Measurements from ENCODE around the gene DCAF12.
A peak's percentile ranks its signal among the peaks of the same experiment; 100 is the strongest.
"Not testable (repeated sequence)": the region's sequence is repeated elsewhere in the genome, so short reads cannot be mapped to it uniquely, and the experiment has no call there.

Gene DCAF12

DNA sequence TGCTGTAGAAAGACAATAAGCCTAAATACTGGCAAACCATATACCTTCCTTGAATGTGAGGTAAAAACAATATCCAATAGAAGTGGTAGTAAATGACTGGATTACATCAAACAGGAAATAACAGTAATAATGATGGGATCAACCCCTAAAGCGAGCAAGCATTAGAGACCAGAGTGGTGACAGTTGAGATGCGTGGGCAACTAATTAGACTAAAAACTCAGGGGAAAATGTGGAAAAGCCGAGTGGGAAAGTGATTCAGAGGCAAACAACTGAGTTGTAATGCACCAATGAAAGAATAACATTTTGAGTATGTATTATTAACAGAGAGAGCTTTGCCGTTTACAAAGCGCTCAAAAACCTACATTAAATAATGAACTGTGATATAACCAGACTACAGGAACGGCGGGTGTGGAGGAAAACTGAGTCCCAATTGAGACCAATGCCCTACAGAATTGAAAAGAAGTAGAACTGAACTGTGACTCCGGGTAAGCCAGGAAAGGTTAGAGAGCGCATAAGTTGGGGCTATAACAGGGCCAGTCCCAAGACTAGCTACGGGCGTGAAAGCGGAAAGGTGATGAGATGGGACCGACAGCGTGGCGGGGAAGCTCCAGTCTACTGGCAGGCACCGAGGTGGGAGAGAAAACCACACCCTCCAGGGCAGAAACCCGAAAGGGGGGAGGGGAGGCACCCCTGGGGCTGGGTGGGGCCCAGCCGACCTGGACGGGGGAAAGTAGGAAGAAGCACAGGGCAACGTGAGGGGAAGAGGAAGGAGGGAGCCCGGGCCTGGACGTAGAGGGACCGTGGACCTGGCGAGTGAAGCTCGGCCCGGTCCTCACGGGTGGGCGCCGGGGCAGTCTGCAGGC is 78.4 kb downstream of the DCAF12 start:
- TF ChIP-seq POLR2A (IDR thresholded peaks at IDR 0.05; ENCODE audit: extremely low read depth, insufficient read length) (no peak), MYC (IDR thresholded peaks at IDR 0.05; ENCODE audit: low read depth, low read length) (peak; percentile 69)
- TF ChIP-seq, protein P1, sequence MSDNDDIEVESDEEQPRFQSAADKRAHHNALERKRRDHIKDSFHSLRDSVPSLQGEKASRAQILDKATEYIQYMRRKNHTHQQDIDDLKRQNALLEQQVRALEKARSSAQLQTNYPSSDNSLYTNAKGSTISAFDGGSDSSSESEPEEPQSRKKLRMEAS (IDR thresholded peaks at IDR 0.05; ENCODE audit: low read depth, low read length), result peak; percentile 61; the same call in 1 of the 2 replicates
- TF ChIP-seq, protein P2, sequence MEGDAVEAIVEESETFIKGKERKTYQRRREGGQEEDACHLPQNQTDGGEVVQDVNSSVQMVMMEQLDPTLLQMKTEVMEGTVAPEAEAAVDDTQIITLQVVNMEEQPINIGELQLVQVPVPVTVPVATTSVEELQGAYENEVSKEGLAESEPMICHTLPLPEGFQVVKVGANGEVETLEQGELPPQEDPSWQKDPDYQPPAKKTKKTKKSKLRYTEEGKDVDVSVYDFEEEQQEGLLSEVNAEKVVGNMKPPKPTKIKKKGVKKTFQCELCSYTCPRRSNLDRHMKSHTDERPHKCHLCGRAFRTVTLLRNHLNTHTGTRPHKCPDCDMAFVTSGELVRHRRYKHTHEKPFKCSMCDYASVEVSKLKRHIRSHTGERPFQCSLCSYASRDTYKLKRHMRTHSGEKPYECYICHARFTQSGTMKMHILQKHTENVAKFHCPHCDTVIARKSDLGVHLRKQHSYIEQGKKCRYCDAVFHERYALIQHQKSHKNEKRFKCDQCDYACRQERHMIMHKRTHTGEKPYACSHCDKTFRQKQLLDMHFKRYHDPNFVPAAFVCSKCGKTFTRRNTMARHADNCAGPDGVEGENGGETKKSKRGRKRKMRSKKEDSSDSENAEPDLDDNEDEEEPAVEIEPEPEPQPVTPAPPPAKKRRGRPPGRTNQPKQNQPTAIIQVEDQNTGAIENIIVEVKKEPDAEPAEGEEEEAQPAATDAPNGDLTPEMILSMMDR (IDR thresholded peaks at IDR 0.05; ENCODE audit: low read depth, low read length), result no peak
- H3K4me3 ChIP-seq (ENCODE audit: low read depth, low read length), result peak overlapping the region; percentile 85
- DNase-seq (ENCODE audit: low read depth), result peak; percentile 92

DNA sequence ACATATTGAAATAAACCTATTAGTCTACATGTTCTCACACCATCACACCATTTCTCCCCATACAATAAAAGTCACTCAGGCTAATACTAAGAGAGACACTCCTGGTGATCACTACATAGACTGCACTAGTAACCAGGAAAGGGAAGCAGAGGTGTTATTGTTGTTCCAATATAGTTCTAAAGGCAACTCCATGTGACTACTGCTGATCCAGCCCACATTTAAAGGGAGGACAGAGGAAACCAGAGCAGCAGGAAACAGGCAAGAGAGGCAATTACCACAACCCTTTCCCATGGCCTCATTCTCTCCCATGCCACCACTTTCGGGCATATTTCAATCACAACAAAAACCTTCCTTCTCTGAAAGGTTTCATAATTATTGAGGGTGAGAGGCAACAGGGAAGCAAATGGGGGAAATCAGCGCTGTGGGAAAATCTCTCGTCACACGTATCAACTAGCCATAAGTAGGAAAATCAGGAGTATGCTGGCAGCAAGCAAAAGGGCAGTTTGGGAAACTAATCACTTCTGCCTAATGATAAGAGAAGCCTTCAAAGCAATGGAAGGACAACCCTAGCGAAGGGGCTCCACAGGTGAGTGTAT is 79.6 kb downstream of the DCAF12 start:
- TF ChIP-seq MYC (IDR thresholded peaks at IDR 0.05; ENCODE audit: low read depth, low read length), result no peak
- TF ChIP-seq, protein P1 (IDR thresholded peaks at IDR 0.05; ENCODE audit: low read depth, low read length), result peak; percentile 79
- DNase-seq (ENCODE audit: low read depth), result peak; percentile 74
- peak overlapping the region; percentile 85 for H3K4me3 ChIP-seq (ENCODE audit: low read depth, low read length)

DNA sequence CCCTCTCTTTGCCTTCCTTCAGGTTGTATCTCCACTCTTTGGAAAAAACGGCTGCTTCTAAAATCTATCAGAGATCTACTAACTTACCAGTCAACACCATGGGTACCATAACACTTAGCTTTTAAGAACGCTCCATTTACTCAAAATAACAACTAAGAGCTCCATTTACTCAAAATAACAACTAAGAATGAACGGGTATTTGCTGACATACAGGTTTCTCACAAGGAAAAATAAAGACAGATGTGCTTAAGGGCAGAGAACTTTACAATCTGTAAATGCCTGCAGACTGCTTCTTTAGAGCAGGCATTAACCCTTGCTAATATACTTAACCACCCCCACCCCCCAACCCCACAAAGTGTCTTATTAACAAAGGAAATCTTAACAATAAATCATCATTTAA is 80.6 kb downstream of the DCAF12 start:
- DNase-seq (ENCODE audit: low read depth), result no peak
- H3K4me3 ChIP-seq (ENCODE audit: low read depth, low read length), result peak overlapping the region; percentile 37
- TF ChIP-seq POLR2A (IDR thresholded peaks at IDR 0.05; ENCODE audit: extremely low read depth, insufficient read length), result no peak
- TF ChIP-seq, protein P1 (IDR thresholded peaks at IDR 0.05; ENCODE audit: low read depth, low read length), result no peak
- TF ChIP-seq, protein P2 (IDR thresholded peaks at IDR 0.05; ENCODE audit: low read depth, low read length), result no peak
- TF ChIP-seq MYC (IDR thresholded peaks at IDR 0.05; ENCODE audit: low read depth, low read length), result no peak

DNA sequence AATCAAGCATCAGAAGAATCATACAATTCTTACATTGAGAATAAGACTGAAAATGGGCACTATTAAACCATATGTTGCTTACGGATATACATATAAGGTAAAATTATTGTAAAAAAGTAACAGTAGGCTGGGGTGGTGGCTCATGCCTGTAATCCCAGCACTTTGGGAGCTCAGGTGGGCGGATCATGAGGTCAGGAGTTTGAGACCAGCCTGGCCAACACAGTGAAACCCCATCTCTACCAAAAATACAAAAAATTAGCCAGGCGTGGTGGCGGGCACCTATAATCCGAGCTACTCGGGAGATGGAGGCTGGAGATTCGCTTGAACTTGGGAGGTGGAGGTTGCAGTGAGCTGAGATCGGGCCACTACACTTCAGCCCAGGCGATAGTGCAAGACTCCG is 84.4 kb downstream of the DCAF12 start:
- H3K4me3 ChIP-seq (ENCODE audit: low read depth, low read length); DNase-seq (ENCODE audit: low read depth): not testable (repeated sequence)

DNA sequence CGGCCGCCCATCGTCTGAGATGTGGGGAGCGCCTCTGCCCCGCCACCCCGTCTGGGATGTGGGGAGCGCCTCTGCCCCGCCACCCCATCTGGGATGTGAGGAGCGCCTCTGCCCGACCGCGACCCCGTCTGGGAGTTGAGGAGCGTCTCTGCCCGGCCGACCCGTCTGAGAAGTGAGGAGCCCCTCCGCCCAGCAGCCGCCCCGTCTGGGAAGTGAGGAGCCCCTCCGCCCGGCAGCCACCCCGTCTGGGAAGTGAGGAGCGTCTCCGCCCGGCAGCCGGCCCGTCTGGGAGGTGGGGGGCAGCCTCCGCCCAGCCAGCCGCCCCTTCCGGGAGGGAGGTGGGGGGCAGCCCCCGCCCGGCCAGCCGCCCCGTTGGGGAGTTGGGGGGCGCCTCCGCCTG is 87.6 kb downstream of the DCAF12 start:
- H3K4me3 ChIP-seq (ENCODE audit: low read depth, low read length); DNase-seq (ENCODE audit: low read depth): not testable (repeated sequence)

DNA sequence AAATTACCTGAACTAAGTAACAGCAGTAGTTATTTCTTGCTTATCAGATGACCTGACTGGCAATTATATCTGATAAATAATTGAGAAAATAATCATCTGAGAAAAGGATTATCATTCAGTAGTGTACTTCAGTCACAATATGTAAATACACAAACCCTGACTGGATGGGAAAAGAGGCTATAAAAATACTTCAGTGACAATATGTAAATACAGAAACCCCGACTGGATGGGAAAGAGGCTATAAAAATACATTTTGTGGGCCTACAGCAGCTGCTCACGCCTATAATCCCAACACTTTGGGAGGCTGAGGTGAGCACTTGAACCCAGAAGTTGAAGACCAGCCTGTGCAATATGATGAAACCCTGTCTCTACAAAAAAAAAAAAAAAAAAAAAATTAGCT is 88.9 kb downstream of the DCAF12 start:
- TF ChIP-seq POLR2A (IDR thresholded peaks at IDR 0.05; ENCODE audit: extremely low read depth, insufficient read length) (no peak), MYC (IDR thresholded peaks at IDR 0.05; ENCODE audit: low read depth, low read length) (no peak)
- no peak overlapping the region for H3K4me3 ChIP-seq (ENCODE audit: low read depth, low read length)
- no peak for DNase-seq (ENCODE audit: low read depth)

DNA sequence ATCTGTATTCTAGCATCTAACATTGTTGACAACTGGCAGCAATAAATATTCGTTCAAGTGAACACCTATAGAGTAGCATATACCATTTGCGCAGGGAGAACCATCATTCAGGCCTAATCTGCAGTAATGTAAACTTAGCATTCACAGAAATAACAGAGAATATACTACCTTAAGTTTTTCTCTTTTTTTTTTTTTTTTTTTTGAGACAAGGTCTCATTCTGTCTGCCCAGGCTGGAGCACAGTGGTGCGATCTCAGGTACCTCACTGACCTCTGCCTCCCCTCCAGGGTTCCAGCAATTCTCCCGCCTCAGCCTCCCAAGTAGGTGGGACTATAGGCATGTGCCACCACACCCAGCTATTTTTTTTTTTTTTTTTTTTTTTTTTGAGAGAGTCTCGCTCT is 89.9 kb downstream of the DCAF12 start:
- TF ChIP-seq MYC (IDR thresholded peaks at IDR 0.05; ENCODE audit: low read depth, low read length) (no peak), POLR2A (IDR thresholded peaks at IDR 0.05; ENCODE audit: extremely low read depth, insufficient read length) (no peak)
- TF ChIP-seq, protein P2 (IDR thresholded peaks at IDR 0.05; ENCODE audit: low read depth, low read length), result no peak
- TF ChIP-seq, protein P1 (IDR thresholded peaks at IDR 0.05; ENCODE audit: low read depth, low read length), result no peak
- H3K4me3 ChIP-seq (ENCODE audit: low read depth, low read length), result no peak overlapping the region
- DNase-seq (ENCODE audit: low read depth), result no peak
